ENCODE data around the gene KLHL29. TPM values are rescaled to one million over a fixed set of nuclear protein-coding genes. Genes with fewer than 3 reads are reported as not detected.

The KLHL29 gene
- total RNA-seq, 1 experiment from 2014 or later, result 2.4 TPM

DNA sequence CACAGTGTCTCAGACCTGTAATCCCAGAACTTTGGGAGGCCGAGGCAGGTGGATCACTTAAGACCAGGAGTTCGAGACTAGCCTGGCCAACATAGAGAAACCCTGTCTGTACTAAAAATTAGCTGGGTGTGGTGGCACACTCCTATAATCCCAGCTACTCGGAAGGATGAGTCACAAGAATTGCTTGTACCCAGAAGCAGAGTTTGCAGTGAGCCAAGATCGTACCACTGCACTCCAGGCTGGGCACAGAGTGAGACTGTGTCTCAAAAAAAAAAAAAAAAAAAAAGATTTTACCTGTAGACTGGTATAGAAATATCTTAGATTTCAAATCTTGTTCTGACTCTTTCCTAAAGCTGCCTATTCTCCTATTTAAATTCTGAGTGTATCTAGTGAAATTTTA, 7.2 kb upstream of the KLHL29 start:
- Histone ChIP-seq H3K79me1 (ENCODE audit: insufficient read depth, low read depth, low read length, poor library complexity, severe bottlenecking) (no peaks in the 10 kb centered on the region), H3K23ac (ENCODE audit: insufficient read length, low read depth, low read length) (no peak overlapping the region), H2BK20ac (ENCODE audit: low read depth, low read length, poor library complexity, severe bottlenecking) (no peak overlapping the region), H3K18ac (ENCODE audit: insufficient read length, low read depth, low read length) (no peak overlapping the region), H2BK12ac (ENCODE audit: insufficient read length, low read depth, low read length) (no peak overlapping the region), H2AFZ (ENCODE audit: low read length) (no peak overlapping the region), H3K4me1 (ENCODE audit: insufficient read depth, low read length) (no peaks in the 10 kb centered on the region; the same call in 1 of the 2 replicates), H3K4ac (ENCODE audit: low read depth, low read length) (no peak overlapping the region), H3K9me3 (ENCODE audit: control insufficient read depth, low read depth, low read length) (no peaks in the 10 kb centered on the region), H3K27me3 (ENCODE audit: insufficient read depth, low read length) (no peaks in the 10 kb centered on the region; the same call in 1 of the 2 replicates), H2BK120ac (ENCODE audit: low read depth, low read length, poor library complexity, severe bottlenecking) (no peak overlapping the region), H4K5ac (ENCODE audit: insufficient read length, low read depth, low read length) (no peak overlapping the region), H2BK5ac (ENCODE audit: insufficient read length, low read length) (no peak overlapping the region), H3K9ac (ENCODE audit: extremely low read depth, insufficient read length, low read length) (no peak overlapping the region), H3K4me2 (ENCODE audit: insufficient read depth, insufficient read length, low read length) (no peak overlapping the region), H3T11ph (ENCODE audit: low read length) (no peak overlapping the region), H3K27ac (ENCODE audit: insufficient read length, low read depth, low read length) (no peak overlapping the region), H4K8ac (replicated peaks; ENCODE audit: insufficient read length, low read depth, low read length) (no peak overlapping the region), H4K20me1 (ENCODE audit: control insufficient read depth, insufficient read depth, insufficient read length) (no peaks in the 10 kb centered on the region), H2AK5ac (ENCODE audit: insufficient read length, low read length) (no peak overlapping the region), H3K56ac (ENCODE audit: insufficient read length, low read depth, low read length) (no peak overlapping the region), H4K91ac (ENCODE audit: insufficient read length, low read depth, low read length) (no peak overlapping the region), H3K14ac (ENCODE audit: insufficient read depth, low read length) (no peak overlapping the region), H2BK15ac (ENCODE audit: low read depth, low read length) (no peak overlapping the region), H3K23me2 (ENCODE audit: insufficient read length, low read depth, low read length, poor library complexity, severe bottlenecking) (no peaks in the 10 kb centered on the region), H3K79me2 (ENCODE audit: insufficient read depth, low read length) (no peaks in the 10 kb centered on the region)
- no peaks in the 10 kb centered on the region for H3K9me3 Mint-ChIP-seq
- peaks cover 49% of the 10 kb centered on the region for H3K27me3 Mint-ChIP-seq (ENCODE audit: low read depth)
- H3K4me1 Mint-ChIP-seq, result peaks cover 13 to 14% of the 10 kb centered on the region in 2 experiments
- TF ChIP-seq, protein P1, sequence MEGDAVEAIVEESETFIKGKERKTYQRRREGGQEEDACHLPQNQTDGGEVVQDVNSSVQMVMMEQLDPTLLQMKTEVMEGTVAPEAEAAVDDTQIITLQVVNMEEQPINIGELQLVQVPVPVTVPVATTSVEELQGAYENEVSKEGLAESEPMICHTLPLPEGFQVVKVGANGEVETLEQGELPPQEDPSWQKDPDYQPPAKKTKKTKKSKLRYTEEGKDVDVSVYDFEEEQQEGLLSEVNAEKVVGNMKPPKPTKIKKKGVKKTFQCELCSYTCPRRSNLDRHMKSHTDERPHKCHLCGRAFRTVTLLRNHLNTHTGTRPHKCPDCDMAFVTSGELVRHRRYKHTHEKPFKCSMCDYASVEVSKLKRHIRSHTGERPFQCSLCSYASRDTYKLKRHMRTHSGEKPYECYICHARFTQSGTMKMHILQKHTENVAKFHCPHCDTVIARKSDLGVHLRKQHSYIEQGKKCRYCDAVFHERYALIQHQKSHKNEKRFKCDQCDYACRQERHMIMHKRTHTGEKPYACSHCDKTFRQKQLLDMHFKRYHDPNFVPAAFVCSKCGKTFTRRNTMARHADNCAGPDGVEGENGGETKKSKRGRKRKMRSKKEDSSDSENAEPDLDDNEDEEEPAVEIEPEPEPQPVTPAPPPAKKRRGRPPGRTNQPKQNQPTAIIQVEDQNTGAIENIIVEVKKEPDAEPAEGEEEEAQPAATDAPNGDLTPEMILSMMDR (conservative IDR thresholded peaks at IDR 0.05), result no peak
- no peak overlapping the region for H3K4me3 Mint-ChIP-seq
- DNase-seq, result no peak
- no peak overlapping the region for H3K27ac Mint-ChIP-seq
- no peaks in the 10 kb centered on the region; a peak in 1 of 7 replicates for H3K36me3 Mint-ChIP-seq (ENCODE audit: insufficient read depth in 1 of 3, low read depth in 3 of 3)
- no CpG with 5 or more reads among the region's 4 CpGs for WGBS (ENCODE audit: extremely low coverage, insufficient read length, low lambda C conversion rate)
